HCT116 (cell line): ENCODE measurements around the gene LRRN4CL. TPM values are rescaled to one million over a fixed set of nuclear protein-coding genes. Genes with fewer than 3 reads are reported as not detected.

Source experiments
- ATAC-seq: fragments of 200-7000 bp; cut with Tn5 transposase; 2 replicates; pipeline ENCODE4 v1.9.1; 2020; ENCODE audit warnings: mild to moderate bottlenecking, moderate library complexity
- BruUV-seq: library from RNA; stranded (reverse); fragments of 400-500 nt; replicated peaks from 2 replicates; lab custom pipeline; 2021; lab: Mats Ljungman, UMichigan
- CTCF ChIA-PET: fragments of 300-600 bp; sonication (Branson Sonifier 250); formaldehyde crosslinking; loops from one replicate; lab custom pipeline; 2021; ENCODE audit warnings: antibody characterized with exemption; lab: Charles Lee
- POLR2A ChIA-PET: fragments of 300-600, 350-600 bp; sonication (Branson Sonifier 250); formaldehyde crosslinking; loops from one replicate; lab custom pipeline; 2021; ENCODE audit warnings: antibody characterized with exemption; lab: Charles Lee
- RAD21 ChIA-PET, 2 experiments: fragments of 300-600 bp; sonication (Branson Sonifier 250); formaldehyde crosslinking; loops; one replicate each; lab custom pipeline; 2023; ENCODE audit warnings: low total read pairs in 2 of 2; ENCODE audit not compliant: uncharacterized antibody in 2 of 2, unreplicated experiment in 2 of 2, low non-redundant PET in 1 of 2; lab: Charles Lee
- DNase-seq: peaks from one replicate; pipeline ENCODE4 v3.0.0-alpha.2; 2010; ENCODE audit warnings: low read depth, low spot score
- H2AFZ ChIP-seq: fragments of 200-600 bp; shearing (Covaris generic), sonication (generic); 2 replicates; pipeline ENCODE4 v1.6.1; 2017; ENCODE audit warnings: low read depth, mixed run types, mixed read lengths, antibody characterized with exemption, low read length; ENCODE audit not compliant: poor library complexity, severe bottlenecking
- H3K27ac ChIP-seq: 2 replicates; pipeline ENCODE4 v1.5.1; 2012; ENCODE audit warnings: low read depth, low read length
- H3K27me3 ChIP-seq: fragments of 200-600 bp; sonication (generic); 2 replicates; pipeline ENCODE4 v1.6.1; 2016; ENCODE audit warnings: mixed run types, low read length, mixed read lengths; ENCODE audit not compliant: insufficient read depth
- H3K36me3 ChIP-seq, 2 experiments: fragments of 200-500 bp in 1 of 2; fragments of 200-600 bp in 1 of 2; sonication (Bioruptor generic) in 1 of 2; sonication (generic) in 1 of 2; 2 replicates each; pipeline versions ENCODE4 v1.5.1 to v1.6.1; 2014 to 2016; ENCODE audit warnings: low read length in 2 of 2, inconsistent platforms in 1 of 2, mixed read lengths in 1 of 2, mixed run types in 1 of 2; ENCODE audit not compliant: insufficient read depth in 2 of 2, control insufficient read depth in 1 of 2
- H3K4me1 ChIP-seq, 2 experiments: fragments of 200-600 bp in 1 of 2; sonication (generic) in 1 of 2; 2 replicates each; pipeline versions ENCODE4 v1.5.1 to v1.6.1; 2012 to 2017; ENCODE audit warnings: low read length in 2 of 2, inconsistent platforms in 1 of 2, mild to moderate bottlenecking in 1 of 2, mixed read lengths in 1 of 2, mixed run types in 1 of 2, moderate library complexity in 1 of 2; ENCODE audit not compliant: insufficient read depth in 2 of 2, control insufficient read depth in 1 of 2
- H3K4me2 ChIP-seq: fragments of 200-600 bp; sonication (generic); 2 replicates; pipeline ENCODE4 v1.6.1; 2017; ENCODE audit warnings: mixed run types, low read length, mixed read lengths
- H3K4me3 ChIP-seq, 2 experiments: fragments of 200-600 bp in 1 of 2; sonication (generic) in 1 of 2; replicated peaks in 1 of 2; 2 replicates each; pipeline ENCODE4 v1.5.1; 2011 to 2016; ENCODE audit warnings: low read length in 2 of 2, control low read depth in 1 of 2, low read depth in 1 of 2, mild to moderate bottlenecking in 1 of 2, mixed read lengths in 1 of 2, mixed run types in 1 of 2
- H3K79me2 ChIP-seq: fragments of 200-600 bp; sonication (generic); 2 replicates; pipeline ENCODE4 v1.6.1; 2017; ENCODE audit warnings: mild to moderate bottlenecking, mixed run types, low read length, moderate library complexity, mixed read lengths; ENCODE audit not compliant: insufficient read depth
- H3K9ac ChIP-seq: fragments of 200-600 bp; sonication (generic); 2 replicates; pipeline ENCODE4 v1.6.1; 2016; ENCODE audit warnings: low read length, mixed read lengths
- H3K9me2 ChIP-seq: fragments of 200-600 bp; sonication (generic), shearing (Covaris generic); 2 replicates; pipeline ENCODE4 v1.6.1; 2017; ENCODE audit warnings: mixed run types, mild to moderate bottlenecking, moderate library complexity; ENCODE audit not compliant: insufficient read depth
- H3K9me3 ChIP-seq, 2 experiments: fragments of 200-500 bp in 1 of 2; fragments of 200-600 bp in 1 of 2; sonication (Bioruptor generic) in 1 of 2; sonication (generic) in 1 of 2; 2 replicates each; pipeline ENCODE4 v1.6.1; 2014 to 2017; ENCODE audit warnings: low read length in 2 of 2, mixed read lengths in 2 of 2, inconsistent platforms in 1 of 2, low read depth in 1 of 2, mild to moderate bottlenecking in 1 of 2, mixed run types in 1 of 2, moderate library complexity in 1 of 2; ENCODE audit not compliant: control insufficient read depth in 1 of 2, insufficient read depth in 1 of 2
- H4K20me1 ChIP-seq: fragments of 200-600 bp; sonication (generic), shearing (Covaris generic); 2 replicates; pipeline ENCODE4 v1.6.1; 2017; ENCODE audit warnings: mixed run types, mild to moderate bottlenecking, moderate library complexity; ENCODE audit not compliant: insufficient read depth
- CBX3 ChIP-seq: IDR thresholded peaks from 2 replicates; pipeline ENCODE4 v1.6.1; 2012; ENCODE audit warnings: low read depth
- CTCF ChIP-seq, 3 experiments: fragments of 200-600 bp in 1 of 3; sonication (generic) in 1 of 3; IDR thresholded peaks in 2 of 3; conservative IDR thresholded peaks in 1 of 3; 2 replicates each; pipeline ENCODE4 v1.5.1; 2012 to 2017; ENCODE audit warnings: low read depth in 2 of 3, low read length in 2 of 3, antibody characterized with exemption in 1 of 3, borderline replicate concordance in 1 of 3, control low read depth in 1 of 3, mild to moderate bottlenecking in 1 of 3, mixed read lengths in 1 of 3, mixed run types in 1 of 3, moderate library complexity in 1 of 3; ENCODE audit not compliant: insufficient read depth in 1 of 3
- ELF1 ChIP-seq: IDR thresholded peaks from 2 replicates; pipeline ENCODE4 v1.6.1; 2012; ENCODE audit warnings: low read depth, borderline replicate concordance
- POLR2AphosphoS5 ChIP-seq: IDR thresholded peaks from 2 replicates; pipeline ENCODE4 v1.6.1; 2011; ENCODE audit warnings: mild to moderate bottlenecking, low read depth, low read length, moderate library complexity
- SRF ChIP-seq: IDR thresholded peaks from 2 replicates; pipeline ENCODE4 v1.6.1; 2012; ENCODE audit warnings: low read depth
- ZNF274 ChIP-seq: fragments of 200-500 bp; sonication (Bioruptor generic); IDR thresholded peaks from 2 replicates; pipeline ENCODE4 v1.6.1; 2014; ENCODE audit warnings: mild to moderate bottlenecking, low read depth, low read length, inconsistent platforms
- intact Hi-C: fragments of 100-400 bp; cut with micrococcal nuclease; formaldehyde crosslinking; loops from 2 replicates; pipeline ENCODE4 v1.10.0; 2022
- total RNA-seq: library from RNA; stranded (reverse); gene quantifications from one replicate; pipeline ENCODE4 v1.2.1, GENCODE V29; 2021; ENCODE audit not compliant: unreplicated experiment

Gene LRRN4CL
- total RNA-seq, 1 experiment from 2014 or later = 0.71 TPM

- Histone ChIP-seq H3K4me3 (no peak overlapping the region), H3K27me3 (no peaks in the 10 kb centered on the region), H4K20me1 (peaks cover 5% of the 10 kb centered on the region; the same call in 1 of the 2 replicates), H3K9me2 (no peaks in the 10 kb centered on the region), H3K4me1 (no peaks in the 10 kb centered on the region), H3K79me2 (peaks cover 69% of the 10 kb centered on the region), H3K4me2 (no peak overlapping the region), H3K36me3 (peaks cover 82 to 87% of the 10 kb centered on the region in 2 experiments), H3K27ac (no peak overlapping the region), H3K9me3 (no peaks in the 10 kb centered on the region), H2AFZ (no peak overlapping the region), H3K9ac (no peak overlapping the region)
- ChIA-PET POLR2A (no interaction called here), RAD21 (no interaction called here), CTCF (no interaction called here)
- intact Hi-C loops = no loop called here
- ATAC-seq = peak; percentile 44; the same call in 1 of the 2 replicates
- TF ChIP-seq ZNF274 (no peak), CTCF (IDR thresholded peaks at IDR 0.05 in 2 of 3, conservative IDR thresholded peaks at IDR 0.05 in 1 of 3; ENCODE audit: borderline replicate concordance in 1 of 3, insufficient read depth in 1 of 3, low read depth in 2 of 3, low read length in 2 of 3) (0 out of 6 replicates have a peak, but pooled peaks of 1 of the 3 experiments have one; percentile 4), CBX3 (no peak), ELF1 (no peak), SRF (no peak), POLR2AphosphoS5 (no peak)
- BruUV-seq = no TSS peak
- no peak for DNase-seq
Measured at GRCh38 chr11:62715150-62716130, 26.1 kb upstream of the LRRN4CL start.
